HG03575 (cell line): ENCODE results near the gene IGFBP7.

Source experiments
- ATAC-seq: cut with Tn5 transposase; IDR thresholded peaks from one replicate; pipeline ENCODE4 v1.9.1; 2021; ENCODE audit not compliant: unreplicated experiment, insufficient number of reproducible peaks, low FRiP score; ENCODE audit errors: extremely low read depth

IGFBP7 gene

GRCh38 chr4:56995525-56995924 is 114.7 kb downstream of the IGFBP7 start:
- no peak for ATAC-seq

- ATAC-seq, result no peak
Measured at GRCh38 chr4:56990109-56990905, 119.9 kb downstream of the IGFBP7 start.

GRCh38 chr4:56986952-56987351 is 123.2 kb downstream of the IGFBP7 start:
- no peak for ATAC-seq

- no peak for ATAC-seq
Measured at GRCh38 chr4:56986192-56986591, 124.0 kb downstream of the IGFBP7 start.

GRCh38 chr4:56981795-56982201 is 128.4 kb downstream of the IGFBP7 start:
- no peak for ATAC-seq
